Measurements from ENCODE around the gene PAX5.

- TF ChIP-seq, protein P1, sequence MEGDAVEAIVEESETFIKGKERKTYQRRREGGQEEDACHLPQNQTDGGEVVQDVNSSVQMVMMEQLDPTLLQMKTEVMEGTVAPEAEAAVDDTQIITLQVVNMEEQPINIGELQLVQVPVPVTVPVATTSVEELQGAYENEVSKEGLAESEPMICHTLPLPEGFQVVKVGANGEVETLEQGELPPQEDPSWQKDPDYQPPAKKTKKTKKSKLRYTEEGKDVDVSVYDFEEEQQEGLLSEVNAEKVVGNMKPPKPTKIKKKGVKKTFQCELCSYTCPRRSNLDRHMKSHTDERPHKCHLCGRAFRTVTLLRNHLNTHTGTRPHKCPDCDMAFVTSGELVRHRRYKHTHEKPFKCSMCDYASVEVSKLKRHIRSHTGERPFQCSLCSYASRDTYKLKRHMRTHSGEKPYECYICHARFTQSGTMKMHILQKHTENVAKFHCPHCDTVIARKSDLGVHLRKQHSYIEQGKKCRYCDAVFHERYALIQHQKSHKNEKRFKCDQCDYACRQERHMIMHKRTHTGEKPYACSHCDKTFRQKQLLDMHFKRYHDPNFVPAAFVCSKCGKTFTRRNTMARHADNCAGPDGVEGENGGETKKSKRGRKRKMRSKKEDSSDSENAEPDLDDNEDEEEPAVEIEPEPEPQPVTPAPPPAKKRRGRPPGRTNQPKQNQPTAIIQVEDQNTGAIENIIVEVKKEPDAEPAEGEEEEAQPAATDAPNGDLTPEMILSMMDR (conservative IDR thresholded peaks at IDR 0.05; ENCODE audit: low read length), result no peak
- no peak for TF ChIP-seq EZH2phosphoT487 (IDR thresholded peaks at IDR 0.05; ENCODE audit: borderline replicate concordance, low read depth, low read length)
Measured at GRCh38 chr9:36789886-36790285, 244.2 kb downstream of the PAX5 start.
